Measurements from ENCODE around the gene DTNB.
"Not testable (repeated sequence)": the region's sequence is repeated elsewhere in the genome, so short reads cannot be mapped to it uniquely, and the experiment has no call there.

Gene DTNB

DNA sequence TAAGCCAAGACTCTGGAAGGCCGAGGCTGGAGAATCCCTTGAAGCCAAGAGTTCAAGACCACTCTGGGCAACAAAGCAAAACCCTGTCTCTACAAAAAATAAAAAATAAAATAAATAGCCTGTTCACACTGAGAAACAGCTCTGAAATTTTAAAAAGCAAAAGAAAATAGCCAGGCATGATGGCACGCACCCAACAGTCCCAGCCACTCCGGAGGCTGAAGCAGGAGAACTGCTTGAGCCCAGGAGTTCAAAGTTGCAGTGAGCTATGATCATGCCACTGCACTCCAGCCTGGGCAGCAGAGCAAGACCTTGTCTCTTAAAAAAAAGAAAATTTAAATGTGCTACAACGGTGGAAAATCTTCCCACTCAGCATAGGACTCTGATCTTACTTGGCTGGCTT lies 52.7 kb downstream of the DTNB start:
- no peak for DNase-seq

DNA sequence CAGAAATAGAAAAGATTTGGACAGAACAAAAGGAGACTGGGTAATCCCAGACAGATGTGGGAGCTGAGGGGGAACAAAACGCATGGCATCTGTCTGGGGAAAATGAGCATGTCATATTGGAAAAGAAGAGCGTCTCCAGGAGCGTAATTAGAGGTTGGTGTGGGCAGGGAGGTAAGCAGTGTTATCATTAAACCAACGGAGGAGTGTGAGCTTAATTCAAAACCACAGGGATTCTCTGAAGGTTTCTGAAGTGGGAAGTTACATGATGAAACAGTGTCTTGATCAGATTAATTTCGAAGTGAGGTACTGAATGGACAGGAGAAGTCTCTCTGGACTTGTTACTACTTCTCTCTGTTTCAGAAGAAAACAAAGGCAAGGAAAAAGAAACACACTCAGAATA lies 53.3 kb downstream of the DTNB start:
- DNase-seq: no peak

DNA sequence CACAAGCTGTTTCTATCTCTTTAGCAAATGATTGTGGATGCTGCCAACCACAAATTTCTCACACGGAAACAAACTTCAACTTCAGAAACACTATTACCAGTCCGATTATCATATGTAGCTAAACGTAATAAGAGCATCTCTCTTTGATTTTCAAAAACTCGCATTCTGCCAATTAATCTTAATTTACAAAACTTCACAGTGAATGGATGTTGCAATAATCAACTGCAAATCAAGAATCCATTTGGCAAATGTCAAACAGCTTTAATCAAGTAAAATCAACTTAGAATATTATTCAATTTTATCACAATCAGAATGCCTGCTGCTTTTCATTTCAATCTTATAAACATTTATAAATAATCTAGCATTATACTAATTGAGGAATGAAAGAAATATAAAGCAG lies 54.2 kb downstream of the DTNB start:
- no peak for DNase-seq

DNA sequence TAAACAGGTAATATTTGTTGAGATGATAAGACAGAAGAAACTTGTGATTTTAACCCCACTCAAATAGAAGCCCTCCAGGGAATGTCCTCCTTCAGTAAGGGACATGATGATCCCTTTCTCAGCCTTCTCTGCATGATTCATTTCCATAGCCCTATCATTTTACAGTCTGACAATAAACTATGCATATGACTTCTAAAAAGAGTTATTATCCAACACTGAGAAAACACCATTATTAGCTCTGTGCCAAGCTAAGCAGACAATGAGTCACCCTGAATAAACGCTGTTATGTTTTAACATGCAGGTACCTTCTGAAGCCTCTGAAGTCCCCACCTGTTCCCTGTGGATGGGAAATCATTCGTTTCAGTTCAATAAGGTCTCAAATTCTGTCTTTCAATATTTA lies 54.7 kb downstream of the DTNB start:
- no peak for DNase-seq

DNA sequence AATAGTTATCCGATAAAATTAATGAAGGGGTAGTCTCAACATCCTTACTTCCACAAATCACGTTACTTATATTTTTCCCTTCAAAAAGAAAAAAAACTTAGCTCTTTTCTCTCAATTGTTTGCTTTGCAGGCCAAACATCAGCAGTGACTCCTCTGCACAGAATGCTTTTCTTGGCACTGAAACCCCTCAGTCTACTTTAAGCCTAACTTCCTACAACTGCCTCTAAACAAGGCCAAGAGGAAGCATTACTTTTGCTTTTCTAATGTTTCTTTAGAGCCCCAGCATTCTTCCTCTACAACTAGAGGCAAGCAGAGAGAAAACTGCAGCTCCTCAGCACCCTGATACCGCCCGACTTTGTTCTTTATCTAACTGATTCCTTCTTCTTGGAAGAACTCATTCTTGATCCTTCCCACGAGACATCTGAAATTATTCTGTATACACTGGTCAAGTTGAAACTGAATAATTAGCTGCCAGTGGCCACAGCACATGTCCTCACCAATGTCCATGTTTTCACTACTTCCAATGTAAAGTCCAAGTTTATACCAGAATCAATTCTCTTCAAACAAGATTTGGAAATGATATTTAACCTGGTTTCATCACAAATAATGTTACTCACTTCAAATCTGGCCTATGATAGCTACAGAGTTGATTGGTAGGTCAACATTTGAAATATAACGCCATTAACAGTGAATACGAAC lies 55.3 kb downstream of the DTNB start:
- DNase-seq: peak; percentile 17

DNA sequence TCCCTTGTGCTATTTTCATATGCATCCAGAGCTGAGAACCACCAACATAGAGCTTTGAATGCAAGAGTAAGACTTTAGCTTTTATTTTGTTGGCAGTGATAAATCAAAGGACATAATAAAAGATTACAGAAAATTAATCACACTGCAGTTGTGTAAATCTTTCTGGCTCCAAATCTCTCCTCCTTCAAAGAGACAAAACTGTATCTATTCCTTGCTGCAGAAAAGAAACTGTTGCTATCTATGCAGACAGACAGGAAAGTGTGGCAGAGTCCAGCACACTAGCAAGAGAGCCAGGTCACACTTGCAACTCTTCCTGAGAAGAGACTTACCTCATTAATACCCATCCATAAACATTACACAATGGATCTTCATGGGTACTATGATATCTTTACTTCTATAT lies 57.5 kb downstream of the DTNB start:
- no peak for DNase-seq

DNA sequence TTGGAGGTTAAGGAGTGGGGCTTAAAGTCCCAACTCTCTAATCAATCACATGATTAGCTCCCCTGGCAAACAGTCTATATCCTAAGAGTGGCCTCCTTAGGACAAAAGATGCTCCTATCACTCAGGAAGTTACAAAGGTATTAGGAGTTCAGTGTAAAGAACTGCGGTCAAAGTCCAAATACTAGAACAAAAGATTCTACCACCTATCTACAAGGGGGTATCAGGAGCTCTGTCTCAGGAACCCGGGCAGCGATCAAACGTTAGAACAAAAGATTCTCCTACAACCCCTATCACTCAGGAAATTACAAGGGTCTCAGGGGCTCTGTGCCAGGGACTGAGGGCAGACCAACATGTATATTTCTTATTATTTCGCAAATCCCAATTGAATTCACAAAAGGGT lies 58.0 kb downstream of the DTNB start:
- no peak for DNase-seq

DNA sequence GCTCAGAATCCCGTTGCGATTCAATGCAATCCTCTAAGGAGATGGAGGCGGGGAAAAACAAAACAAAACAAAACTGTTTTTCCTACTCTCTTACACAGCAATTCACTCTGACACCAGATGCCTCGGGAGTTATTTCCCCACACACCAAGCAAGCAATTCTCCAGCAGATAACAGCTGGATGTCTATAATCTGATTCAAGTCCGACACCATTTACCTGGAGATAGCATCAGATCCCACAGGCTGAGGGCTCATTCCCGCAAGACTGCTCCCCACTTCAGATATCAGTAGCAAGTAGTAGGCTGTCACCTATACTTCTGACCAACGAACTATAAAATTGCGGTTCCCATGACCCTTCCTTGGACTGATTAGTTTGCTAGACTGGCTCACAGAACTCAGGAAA lies 58.7 kb downstream of the DTNB start:
- DNase-seq: no peak

DNA sequence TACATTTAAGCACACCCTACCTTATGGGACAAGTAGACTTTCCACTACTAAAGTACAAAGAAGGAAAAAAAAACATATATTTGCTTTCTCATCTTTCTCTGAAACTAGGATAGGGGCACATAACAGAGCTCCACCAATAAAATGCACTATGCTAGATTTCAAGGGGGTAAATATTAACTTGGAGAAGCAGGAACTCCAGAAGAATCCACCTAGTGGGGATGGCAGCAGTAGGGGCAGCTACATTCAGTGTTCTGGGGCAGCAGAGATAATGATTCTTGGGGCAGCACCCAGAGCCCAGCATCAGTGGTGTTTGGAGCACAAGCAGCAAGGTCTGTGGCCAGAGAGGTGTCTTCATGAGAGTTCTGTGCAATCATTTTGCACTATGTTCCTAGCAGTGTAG lies 64.7 kb downstream of the DTNB start:
- DNase-seq: no peak

DNA sequence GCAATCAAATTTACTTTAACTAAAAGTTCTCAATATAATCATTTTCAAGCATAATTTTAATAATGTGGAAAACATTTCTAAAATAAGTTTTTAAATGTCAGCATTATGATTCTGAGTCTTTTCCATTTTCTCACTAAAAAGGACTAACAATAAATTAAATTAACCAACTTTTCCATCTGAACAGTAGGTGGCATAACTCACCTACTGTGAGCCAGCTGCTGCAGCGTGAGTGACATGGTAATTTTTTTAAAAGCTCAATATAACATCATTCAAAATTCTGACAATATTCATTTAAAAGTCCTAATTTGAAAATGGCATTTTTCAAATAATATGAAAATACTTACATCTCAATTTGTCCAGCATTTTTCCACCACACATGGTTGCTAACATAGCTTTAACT lies 66.5 kb downstream of the DTNB start:
- DNase-seq: peak; percentile 50

DNA sequence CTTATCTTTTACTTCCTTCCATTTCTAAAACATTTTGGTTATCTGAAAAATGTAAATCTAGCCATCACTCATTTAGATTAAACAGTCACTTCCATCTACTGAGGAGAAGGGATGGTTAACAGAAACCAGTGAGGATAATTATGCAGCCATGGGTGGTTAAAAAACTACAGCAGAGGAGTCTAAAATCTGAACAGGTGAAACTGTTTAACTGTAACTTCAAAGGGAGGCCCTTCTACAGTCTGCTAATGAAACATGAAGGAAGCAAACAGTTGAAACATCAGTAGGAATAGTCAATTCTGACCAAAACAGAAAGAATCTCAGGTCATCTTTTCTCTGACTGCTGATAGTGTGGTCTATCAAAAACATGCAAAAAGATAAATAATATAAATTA lies 71.0 kb downstream of the DTNB start:
- DNase-seq: no peak

DNA sequence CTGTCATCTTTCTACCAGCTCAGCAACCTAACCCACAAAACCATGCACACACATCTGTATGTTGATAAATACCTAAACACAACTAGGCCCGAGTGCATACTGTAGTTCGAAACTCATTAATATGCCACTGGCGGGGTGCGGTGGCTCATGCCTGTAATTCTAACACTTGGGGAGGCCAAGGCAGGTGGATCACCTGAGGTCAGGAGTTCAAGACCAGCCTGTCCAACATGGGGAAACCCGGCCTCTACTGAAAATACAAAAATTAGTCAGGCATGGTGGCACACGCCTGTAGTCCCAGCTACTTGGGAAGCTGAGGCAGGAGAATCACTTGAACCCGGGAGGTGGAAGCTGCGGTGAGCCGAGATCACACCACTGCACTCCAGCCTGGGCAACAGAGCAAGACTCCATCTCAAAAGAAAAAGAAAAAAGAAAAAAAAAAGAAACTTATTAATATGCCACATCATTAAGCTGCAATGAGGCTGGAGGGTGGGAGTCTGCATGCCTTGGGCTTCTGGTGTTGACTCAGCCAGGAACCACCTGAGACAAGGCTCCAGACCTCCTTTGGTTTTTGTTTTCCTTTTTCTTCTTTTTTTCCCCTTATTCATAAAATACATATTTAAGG lies 71.6 kb downstream of the DTNB start:
- DNase-seq: not testable (repeated sequence)

DNA sequence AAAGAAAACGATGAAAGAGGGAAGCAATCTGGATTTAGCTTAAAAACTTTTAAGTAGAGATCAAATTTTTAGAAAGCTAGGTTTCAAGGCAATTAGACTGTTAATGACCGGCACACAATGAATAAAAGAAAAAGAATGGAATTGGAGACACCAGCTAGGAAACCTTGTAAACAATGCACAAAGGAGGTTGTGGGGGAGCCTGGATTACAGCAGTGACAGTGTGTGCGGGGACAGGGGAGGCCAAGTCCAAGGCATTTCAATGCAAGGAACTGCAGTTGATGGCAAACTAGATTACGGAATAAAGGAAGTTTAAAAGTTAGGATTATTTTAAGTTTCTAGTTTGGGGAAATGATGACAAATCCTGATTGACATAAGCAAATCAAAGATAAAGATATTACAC lies 74.5 kb downstream of the DTNB start:
- peak; percentile 80 for DNase-seq

DNA sequence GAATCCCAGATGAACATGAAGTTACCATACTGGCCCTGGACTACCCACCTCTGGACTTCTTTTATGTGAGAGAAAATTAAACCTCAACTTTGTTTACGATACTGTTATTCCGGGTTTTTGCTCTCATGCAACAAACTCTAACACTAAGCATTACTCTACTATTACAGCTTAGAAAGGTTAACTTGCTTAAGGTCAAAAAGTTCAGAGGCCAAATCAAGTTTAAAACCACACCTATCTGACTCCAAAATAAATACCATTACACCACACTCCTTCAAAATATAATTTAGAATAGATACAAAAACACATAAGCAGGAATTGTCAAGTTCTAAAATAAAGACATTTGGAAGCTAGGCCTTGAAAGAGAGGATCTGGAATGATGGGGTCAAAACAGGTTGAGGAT lies 75.0 kb downstream of the DTNB start:
- no peak for DNase-seq

DNA sequence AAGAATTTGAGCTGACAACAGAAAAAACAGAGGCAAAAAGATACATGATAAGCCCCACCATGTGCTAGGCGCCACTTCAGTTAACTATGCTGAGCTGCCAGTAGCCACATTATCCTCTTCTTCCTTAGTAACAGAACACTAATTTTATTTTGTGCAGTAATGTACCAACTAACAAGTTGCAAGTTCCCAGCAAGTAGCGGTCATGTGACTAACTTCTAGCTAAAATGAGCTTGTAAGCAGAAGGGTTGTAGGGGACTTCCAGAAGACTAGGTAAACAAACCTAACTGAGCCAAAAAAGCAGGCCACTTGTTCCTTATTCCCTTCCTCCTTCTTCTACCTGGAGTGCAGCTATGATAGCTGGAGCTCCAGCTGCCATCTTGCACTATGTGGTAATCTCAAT lies 75.5 kb downstream of the DTNB start:
- no peak for DNase-seq

DNA sequence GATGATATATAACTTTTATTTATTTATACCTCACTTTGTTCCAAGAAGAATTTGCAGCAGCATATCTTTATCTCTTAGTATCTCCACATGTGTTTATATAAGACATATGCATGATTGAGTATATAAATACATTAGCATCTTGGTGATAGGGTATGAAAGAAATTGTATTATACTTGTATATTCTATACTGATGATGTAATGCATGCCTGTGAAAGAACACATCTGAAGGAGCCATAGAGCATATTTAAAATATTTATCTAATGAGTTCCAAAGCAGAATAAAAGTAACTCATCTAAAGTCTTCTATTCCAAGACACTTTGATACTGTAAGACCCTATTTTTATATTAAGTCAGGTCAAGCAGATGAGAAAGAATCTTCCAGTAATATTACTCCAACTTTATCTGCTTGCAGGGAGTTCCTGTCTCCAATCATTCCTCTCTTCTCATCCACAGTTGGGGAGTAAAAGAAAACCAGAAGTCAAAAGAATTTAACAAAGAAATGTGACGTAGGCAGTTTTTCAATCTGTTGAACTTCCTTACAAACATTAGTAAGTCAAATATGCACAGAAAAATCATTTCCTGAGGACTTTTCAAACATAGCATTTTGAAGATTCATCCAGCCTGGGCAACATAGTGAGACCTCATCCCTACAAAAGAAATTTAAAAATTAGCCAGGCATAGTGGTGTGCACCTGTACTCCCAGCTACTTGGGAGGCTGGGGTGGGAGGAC lies 76.7 kb downstream of the DTNB start:
- no peak for DNase-seq

DNA sequence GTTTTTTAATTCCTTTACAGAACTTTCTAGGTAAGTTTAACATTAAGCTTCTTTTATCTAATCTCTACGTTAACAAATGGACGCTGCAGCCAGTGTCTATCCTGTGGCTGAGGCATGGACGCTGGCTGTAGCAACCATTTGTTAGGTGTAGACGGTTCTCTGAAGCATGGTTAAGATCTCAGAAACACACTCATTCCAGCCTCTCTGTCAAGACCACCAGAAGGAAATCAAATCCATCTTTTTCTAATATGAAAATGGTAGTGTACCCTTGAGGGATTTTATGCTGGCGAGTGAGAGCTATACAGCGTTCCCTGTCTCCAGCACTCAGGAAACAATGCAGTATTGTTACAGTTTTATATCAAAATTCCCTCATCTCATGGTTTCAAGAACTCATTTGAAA lies 78.0 kb downstream of the DTNB start:
- DNase-seq: peak; percentile 42

DNA sequence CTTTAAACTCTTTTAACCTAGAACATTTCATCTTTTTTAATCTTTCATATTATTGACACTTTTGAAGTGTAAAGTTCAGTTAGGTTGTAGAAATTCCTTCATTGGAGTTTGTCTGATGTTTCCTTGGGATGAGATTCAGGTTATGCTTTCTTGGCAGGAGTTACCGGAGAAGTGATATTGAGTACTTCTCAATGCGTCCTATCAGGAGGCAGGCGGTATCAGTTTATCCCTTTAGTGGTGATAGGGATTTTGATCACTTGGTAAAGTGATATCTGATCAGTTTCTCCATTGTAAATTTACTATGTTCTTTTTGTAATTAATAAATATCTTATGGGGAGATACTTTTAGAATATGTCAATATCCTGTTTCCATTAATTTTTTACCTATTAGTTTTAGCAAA lies 78.4 kb downstream of the DTNB start:
- no peak for DNase-seq

DNA sequence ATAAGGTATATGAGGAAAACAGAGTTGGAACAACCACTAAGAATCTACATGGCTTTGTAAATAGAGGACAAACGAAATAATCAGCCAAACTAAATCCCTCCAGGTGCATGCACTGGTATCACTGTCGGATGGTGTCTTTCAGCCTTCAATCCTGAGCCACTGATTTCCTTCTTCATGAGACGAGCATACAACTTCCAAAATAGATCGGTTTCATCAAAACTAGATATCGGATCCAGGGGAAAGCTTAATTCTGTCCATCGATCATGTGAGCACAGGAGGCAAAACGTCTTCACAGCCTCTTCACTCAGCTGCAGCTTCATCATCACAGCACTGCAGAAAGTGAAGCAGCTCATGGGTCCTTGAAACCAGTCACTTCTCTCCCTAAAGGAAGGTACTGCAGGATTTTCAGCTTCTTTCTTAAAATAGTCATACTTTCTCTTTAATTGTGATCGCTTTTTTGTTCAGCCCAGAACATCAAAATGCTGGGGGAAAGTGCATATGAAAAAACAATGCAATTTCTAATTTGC lies 80.5 kb downstream of the DTNB start:
- peak; percentile 59 for DNase-seq

DNA sequence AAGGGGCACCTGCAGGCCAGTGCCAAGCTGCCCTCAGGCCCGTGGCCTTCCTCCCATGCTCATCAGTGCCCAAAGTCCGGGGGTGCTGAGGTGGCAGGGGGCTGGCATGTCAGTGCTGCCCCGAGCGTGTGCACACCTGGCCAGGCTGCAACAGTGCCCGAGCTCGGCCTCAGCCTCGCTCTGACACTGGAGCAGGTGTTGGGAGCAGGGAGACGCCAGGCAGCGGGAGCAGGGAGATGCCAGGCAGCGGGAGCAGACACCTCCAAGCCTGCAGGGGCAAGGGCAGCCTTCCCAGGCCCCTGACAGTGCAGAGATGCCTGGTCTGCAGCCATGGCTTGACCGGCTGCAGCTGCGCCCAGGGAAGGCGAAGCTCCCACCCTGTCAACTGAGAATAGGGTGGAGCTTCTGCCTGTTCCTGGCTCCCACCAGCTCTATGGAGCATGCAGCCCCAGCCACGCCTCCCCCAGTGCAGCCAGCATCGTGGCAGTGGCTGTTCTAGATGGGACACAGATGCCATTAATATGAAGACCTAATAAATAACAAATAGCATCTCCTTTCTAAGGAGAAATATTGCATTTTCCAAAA lies 82.4 kb downstream of the DTNB start:
- peak; percentile 68 for DNase-seq

DNA sequence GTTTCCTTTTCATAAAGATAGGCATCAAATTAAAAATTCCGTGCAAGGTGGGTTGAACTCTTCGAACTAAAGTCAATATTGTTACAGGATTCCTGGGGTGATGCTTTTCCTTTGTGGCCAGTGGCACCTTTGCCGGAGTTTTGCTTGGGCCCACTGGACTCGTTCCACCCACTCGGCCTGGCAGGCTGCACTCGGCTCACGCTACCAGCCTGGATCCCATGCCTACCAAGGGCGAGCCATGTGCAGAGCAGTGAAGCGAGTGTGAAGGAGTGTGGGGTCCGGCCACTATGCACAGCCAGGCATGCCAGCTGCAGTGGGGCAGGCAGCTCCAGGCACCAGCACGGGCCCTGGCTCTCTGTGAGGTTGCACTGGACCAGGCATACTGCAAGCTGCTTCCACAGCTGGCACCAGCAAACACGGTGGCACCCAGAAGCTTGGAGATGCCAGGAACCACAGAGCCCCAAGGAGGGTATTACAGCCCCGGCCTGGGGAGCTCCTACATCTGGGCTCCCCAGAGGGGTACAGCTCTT lies 83.6 kb downstream of the DTNB start:
- no peak for DNase-seq

DNA sequence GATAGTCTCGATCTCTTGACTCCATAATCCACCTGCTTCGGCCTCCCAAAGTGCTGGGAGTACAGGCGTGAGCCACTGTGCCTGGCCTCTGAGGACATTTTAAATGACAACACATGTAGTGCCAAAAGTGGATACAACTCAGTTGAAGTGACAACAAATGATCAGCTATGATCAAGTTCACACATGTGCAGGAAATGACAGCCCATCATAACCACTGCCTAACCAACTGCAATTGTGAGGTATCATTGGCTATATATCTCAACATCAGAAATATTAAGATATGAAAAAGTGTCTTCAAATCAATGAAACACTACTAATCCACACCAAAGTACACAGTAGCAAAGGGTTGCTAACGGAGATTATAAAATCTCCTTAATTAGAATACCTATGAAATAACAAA lies 84.8 kb downstream of the DTNB start:
- DNase-seq: no peak

DNA sequence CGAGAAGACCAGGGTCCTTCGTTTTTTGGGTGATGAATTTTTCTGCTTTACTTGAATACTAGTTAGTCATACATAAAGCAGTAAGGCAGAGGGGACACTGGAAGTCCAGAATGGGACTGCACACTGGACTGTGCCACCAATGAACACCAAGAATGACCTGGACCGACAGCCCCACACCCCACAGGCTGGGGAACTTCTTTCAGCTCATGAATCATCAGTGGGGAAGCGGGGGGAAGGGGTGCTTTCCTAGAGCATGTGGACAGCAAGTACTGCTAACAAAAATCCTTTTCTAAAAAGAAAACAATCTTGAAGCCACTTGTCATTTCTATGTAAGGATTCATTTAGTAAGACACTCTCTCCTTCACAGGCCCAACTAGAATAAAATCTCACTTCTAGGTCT lies 86.0 kb downstream of the DTNB start:
- peak; percentile 40 for DNase-seq

DNA sequence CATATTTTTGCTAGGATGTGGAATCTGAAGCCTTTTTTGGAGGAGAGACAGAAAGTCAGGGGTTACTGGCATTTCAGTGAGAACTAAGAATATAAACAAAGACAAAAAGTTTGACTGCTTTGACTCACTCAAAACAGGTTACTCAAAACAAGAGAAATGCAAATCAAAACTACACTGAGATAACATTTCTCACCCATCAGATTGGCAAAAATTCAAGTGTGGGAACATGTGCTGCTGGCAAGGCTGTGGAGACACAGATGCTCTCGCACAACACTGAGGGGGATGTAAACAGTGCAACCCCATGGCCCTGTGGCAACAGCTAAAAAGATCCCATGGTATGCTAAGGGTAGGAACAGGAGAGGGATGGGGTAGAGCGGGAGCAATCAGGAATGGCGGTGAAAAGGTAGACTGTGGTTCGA lies 86.6 kb downstream of the DTNB start:
- DNase-seq: peak; percentile 54
